CD4-positive, alpha-beta T cell treated with Interleukin-17A for 1 hour (primary cell): ENCODE results near the gene TAF11L14.
"Not testable (repeated sequence)": the region's sequence is repeated elsewhere in the genome, so short reads cannot be mapped to it uniquely, and the experiment has no call there.

ENCODE experiments used
- DNase-seq: peaks from one replicate; pipeline ENCODE4 v3.0.0-alpha.2; 2020

TAF11L14 gene

DNA sequence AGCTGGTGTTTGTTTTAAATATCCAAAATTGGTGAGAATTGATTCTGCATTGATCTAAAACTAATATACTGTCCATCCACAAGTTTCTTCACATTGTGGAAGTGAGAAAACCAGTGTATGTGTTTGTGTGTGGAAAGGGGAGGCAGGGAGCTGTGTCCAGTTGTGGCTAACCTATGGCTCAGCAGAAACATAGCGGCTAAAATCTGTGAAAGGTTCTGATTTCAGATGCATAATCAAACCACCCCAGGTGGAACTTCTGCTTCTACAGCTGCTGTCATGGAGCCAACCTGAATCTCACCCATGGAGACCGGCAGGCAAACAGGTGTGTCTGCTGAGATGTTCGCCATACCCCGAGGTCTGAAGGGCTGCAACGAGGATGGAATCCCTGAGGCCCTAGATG is at the start of gene TAF11L14:
TAF11L14 (plus strand) TSS at position 301 of the 400 bp plus-strand sequence.
- no peak for DNase-seq

DNA sequence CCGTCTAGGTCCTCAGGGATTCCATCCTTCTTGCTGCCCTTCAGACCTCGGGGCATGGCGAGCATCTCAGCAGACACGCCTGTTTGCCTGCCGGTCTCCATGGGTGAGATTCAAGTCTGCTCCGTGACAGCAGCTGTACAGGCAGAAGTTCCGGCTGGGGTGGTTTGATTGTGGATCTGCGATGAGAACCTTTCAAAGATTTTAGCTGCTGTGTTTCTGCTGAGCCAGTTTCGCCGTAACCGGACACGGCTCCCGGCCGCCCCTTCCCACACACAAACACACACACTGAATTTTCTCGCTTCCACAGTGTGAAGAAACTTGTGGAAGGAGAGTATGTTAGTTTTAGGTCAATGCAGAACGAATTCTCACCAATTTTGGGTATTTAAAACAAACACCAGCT is 48.6 kb upstream of the TAF11L14 start, which contains the start of gene TAF11L7:
TAF11L7 (minus strand) TSS at position 101 of the 400 bp plus-strand sequence.
- not testable (repeated sequence) for DNase-seq

DNA sequence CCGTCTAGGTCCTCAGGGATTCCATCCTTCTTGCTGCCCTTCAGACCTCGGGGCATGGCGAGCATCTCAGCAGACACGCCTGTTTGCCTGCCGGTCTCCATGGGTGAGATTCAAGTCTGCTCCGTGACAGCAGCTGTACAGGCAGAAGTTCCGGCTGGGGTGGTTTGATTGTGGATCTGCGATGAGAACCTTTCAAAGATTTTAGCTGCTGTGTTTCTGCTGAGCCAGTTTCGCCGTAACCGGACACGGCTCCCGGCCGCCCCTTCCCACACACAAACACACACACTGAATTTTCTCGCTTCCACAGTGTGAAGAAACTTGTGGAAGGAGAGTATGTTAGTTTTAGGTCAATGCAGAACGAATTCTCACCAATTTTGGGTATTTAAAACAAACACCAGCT is 43.4 kb upstream of the TAF11L14 start, which contains the start of gene TAF11L8:
TAF11L8 (minus strand) TSS at position 101 of the 400 bp plus-strand sequence.
- DNase-seq: not testable (repeated sequence)

DNA sequence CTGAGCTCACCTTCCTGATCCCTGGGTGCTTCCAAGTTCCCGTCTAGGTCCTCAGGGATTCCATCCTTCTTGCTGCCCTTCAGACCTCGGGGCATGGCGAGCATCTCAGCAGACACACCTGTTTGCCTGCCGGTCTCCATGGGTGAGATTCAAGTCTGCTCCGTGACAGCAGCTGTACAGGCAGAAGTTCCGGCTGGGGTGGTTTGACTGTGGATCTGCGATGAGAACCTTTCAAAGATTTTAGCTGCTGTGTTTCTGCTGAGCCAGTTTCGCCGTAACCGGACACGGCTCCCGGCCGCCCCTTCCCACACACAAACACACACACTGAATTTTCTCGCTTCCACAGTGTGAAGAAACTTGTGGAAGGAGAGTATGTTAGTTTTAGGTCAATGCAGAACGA is 40.0 kb upstream of the TAF11L14 start, which contains the start of gene TAF11L9:
TAF11L9 (minus strand) TSS at position 140 of the 400 bp plus-strand sequence.
- not testable (repeated sequence) for DNase-seq

DNA sequence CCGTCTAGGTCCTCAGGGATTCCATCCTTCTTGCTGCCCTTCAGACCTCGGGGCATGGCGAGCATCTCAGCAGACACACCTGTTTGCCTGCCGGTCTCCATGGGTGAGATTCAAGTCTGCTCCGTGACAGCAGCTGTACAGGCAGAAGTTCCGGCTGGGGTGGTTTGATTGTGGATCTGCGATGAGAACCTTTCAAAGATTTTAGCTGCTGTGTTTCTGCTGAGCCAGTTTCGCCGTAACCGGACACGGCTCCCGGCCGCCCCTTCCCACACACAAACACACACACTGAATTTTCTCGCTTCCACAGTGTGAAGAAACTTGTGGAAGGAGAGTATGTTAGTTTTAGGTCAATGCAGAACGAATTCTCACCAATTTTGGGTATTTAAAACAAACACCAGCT is 36.5 kb upstream of the TAF11L14 start, which contains the start of gene TAF11L10:
TAF11L10 (minus strand) TSS at position 101 of the 400 bp plus-strand sequence.
- DNase-seq: not testable (repeated sequence)

DNA sequence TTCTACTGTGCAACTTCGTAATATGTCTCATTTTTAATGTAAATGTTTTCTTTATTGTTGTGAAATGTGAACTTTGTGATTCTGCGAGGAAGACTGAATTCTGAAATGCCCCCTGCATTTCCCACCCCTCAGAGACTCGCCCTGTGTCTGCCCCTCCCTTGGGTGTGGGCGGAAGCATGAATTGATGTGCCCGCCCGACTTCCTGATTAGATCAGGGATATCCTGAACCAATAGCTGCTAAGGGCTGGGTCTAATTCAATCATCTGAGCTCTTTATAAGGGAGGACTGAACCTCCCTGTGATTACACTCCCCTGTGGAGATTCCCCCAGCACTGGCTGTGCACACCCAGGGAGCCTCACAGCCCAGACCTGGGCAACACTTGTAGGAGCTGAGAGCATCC is 30.4 kb upstream of the TAF11L14 start, which contains the start of gene TAF11L11:
TAF11L11 (plus strand) TSS at position 304 of the 400 bp plus-strand sequence.
- not testable (repeated sequence) for DNase-seq

DNA sequence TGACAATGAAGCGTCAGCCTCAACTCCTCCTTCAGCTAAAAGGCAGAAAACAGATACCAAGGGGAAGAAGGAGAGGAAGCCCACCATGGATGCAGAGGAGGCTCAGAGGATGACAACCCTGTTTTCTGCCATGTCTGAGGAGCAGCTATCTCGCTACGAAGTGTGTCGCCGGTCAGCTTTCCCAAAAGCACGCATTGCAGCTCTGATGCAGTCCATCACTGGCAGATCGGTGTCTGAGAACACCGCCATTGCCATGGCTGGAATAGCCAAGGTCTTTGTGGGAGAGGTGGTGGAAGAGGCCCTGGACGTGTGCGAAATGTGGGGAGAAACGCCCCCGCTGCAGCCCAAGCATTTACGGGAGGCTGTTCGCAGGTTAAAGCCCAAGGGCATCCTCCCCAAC is 29.3 kb upstream of the TAF11L14 start:
- no peak for DNase-seq

DNA sequence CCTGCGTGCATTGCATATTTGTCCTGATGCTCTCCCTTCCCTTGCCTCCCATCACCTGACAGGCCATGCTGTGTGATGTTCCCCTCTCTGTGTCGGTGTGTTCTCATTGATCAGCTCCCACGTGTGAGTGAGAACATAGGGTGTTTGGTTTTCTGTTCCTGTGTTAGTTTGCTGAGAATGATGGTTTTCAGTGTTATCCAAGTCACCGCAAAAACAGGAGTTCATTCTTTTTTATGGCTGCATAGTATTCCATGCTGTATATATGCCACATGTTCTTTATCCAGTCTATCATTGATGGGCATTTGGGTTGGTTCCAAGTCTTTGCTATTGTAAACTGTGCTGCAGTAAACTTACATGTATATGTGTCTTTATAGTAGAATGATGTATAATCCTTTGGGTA is 26.8 kb upstream of the TAF11L14 start:
- not testable (repeated sequence) for DNase-seq

DNA sequence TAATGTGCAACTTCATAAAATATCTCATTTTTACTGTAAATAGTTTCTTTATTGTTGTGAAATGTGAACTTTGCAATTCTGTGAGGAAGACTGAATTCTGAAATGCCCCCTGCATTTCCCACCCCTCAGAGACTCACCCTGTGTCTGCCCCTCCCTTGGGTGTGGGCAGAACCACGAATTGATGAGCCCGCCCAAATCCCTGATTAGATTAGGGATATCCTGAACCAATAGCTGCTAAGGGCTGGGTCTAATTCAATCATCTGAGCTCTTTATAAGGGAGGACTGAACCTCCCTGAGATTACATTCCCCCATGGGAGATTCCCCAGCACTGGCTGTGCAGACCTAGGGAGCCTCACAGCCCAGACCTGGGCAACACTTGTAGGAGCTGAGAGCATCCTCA is 24.2 kb upstream of the TAF11L14 start, which contains the start of gene TAF11L12:
TAF11L12 (plus strand) TSS at position 301 of the 400 bp plus-strand sequence.
- not testable (repeated sequence) for DNase-seq

DNA sequence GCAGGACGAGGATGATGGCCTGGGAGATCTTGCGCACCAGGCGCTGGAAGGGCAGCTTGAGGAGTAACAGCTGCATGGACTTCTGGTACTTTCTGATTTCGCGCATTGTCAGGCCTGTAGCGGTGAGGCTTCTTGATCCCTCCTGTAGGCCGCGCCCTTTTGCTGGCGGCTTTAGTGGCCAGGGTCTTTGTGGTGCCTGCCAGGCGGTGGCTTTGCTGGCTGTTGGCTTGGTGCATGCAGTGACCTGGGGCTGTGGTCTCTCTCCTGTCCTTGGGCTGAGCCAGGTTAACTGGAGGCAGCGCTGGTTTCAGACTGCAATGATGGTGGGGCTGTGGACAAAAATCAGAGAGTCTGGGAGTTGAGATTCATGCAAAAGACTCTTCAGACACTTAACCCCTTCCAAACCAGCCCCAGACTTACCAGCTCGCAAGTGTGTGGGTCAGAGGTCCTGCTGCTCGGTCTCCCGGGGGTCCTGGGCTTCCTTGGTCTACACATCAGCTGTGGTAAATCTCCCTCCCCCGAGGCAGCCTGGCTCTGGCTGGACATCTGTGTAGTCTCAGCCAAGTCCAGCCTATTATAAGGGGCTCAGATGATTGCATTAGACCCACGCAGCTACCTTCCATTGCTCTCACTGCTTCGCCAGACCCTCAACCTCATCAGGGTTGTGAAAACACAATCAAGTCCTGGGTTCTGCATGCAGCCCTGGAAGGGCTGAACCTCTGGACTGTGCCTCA is 19.2 kb upstream of the TAF11L14 start:
- DNase-seq: no peak

DNA sequence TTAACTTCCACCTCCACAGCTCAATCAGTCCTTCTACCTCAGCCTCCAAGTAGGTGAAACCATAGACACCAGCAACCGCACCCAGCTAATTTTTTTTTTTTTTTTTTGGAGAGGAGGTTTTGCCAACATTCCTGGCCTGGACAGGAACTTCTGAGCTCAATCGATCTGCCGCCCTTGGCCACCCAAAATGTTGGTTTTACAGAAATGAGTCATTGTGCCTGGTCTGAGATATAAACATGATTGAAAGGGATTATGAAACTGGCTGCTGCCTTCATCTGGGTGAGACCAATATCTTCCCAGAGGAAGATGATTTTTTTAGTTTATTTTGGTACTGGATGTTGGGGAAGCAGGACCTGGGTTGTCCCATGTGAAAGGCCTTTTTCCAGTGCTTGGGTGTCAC is 14.9 kb upstream of the TAF11L14 start:
- DNase-seq: no peak

DNA sequence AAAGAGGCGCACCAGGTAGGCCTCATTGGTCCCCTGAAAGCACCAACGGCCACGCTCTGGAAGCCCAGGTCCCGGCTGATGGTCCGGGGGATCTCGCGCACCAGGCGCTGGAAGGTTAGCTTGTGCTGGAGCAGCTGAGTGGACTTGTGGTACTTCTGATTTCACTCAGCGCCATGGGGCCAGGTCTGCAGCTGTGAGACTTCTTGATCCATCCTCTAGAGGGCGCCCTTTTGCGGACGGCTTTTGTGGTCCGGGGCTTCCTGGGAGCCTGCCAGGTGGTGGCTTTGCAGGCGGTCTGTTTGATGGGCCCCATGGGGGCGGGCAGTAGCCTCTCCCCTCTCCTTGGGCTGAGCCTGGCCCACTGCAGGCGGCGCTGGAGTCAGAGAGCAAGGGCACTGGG is 13.6 kb upstream of the TAF11L14 start:
- no peak for DNase-seq

DNA sequence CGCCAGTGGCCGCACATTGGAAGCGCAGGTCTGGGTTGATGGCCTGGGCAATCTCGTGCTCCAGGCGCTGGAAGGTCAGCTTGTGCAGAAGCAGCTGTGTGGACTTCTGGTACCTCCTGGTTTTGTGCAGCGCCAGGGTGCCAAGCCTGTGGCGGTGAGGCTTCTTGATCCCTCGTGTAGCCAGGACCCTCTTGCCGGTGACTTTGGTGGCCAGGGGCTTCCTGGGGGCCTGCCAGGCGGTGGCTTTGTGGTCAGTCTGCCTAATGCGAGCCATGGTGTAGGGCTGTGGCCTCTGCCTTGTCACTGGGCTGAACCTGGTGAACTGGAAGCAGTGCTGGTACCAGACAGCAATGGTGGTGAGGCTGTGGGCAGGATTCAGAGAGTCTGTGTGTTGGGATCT is 8.6 kb upstream of the TAF11L14 start:
- no peak for DNase-seq

DNA sequence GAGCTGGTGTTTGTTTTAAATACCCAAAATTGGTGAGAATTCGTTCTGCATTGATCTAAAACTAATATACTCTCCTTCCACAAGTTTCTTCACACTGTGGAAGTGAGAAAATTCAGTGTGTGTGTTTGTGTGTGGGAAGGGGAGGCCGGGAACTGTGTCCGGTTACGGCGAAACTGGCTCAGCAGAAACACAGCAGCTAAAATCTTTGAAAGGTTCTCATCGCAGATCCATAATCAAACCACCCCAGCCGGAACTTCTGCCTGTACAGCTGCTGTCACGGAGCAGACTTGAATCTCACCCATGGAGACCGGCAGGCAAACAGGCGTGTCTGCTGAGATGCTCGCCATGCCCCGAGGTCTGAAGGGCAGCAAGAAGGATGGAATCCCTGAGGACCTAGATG is 2.5 kb upstream of the TAF11L14 start, which contains the start of gene TAF11L13:
TAF11L13 (plus strand) TSS at position 301 of the 400 bp plus-strand sequence.
- not testable (repeated sequence) for DNase-seq

DNA sequence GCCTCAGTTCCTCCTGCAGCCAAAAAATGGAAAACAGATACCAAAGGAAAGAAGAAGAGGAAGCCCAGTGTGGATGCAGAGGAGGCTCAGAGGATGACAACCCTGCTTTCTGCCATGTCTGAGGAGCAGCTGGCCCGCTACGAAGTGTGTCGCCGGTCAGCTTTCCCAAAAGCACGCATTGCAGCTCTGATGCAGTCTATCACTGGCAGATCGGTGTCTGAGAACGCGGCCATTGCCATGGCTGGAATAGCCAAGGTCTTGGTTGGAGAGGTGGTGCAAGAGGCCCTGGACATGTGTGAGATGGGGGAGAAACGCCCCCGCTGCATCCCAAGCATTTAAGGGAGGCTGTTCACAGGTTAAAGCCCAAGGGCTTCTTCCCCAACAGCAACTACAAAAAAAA is 15.0 kb downstream of the TAF11L14 start:
- DNase-seq: not testable (repeated sequence)

DNA sequence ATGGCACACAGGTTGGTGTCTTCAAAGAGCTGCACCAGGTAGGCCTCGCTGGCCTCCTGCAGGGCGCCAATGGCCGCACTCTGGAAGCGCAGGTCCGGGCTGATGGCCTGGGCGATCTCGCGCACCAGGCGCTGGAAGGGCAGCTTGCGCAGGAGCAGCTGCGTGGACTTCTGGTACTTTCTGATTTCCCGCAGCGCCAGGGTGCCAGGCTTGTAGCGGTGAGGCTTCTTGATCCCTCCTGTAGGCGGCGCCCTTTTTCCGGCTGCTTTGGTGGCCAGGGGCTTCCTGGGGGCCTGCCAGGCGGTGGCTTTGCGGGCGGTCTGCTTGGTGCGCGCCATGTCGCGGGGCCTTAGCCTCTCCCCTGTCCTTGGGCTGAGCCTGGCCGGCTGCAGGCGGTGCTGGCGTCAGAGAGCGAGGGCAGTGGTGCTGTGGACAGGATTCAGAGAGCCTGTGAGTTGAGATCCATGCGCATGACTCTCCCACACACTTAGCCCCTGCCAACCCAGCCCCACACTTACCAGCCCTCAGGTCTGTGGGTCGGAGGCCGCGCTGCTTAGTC is 21.0 kb downstream of the TAF11L14 start:
- not testable (repeated sequence) for DNase-seq

DNA sequence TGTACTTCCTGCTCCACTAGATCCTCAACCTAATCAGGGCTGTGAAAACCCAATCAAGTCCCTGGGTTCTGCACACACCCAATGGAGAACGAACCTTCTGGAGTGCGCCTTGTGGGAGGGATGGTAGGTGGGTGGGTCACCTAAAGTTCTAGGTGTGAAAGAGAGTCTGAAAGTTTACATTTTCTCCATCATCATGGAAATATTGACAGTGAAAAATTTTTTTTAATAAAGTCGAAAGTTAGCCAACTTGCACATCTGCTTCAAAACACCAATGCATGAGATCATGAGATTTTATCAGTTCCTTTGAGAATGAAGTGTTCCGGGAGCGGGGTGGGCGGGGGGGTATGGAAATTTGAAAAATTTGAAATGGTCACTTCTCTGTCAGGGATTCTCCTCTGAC is 21.7 kb downstream of the TAF11L14 start:
- DNase-seq: no peak

DNA sequence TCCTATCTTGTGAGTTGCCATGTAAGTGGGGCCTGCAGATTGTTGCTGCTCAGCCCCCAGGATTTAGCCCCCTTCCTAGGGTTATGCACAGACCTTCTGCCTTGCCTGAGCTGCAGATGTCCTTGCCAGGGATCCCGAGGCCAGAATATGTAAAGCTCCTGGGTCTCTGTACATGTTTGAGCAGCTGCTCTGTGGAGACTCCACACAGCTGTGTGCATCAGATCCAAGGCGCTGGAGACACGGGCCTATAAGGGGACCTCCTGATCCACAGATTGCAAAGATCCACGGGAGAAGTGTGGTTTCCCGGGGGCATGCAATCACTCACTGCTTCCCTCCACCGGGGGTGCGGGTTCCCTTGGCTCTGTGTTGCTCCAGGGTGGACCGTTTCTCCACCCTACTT is 28.9 kb downstream of the TAF11L14 start:
- no peak for DNase-seq

DNA sequence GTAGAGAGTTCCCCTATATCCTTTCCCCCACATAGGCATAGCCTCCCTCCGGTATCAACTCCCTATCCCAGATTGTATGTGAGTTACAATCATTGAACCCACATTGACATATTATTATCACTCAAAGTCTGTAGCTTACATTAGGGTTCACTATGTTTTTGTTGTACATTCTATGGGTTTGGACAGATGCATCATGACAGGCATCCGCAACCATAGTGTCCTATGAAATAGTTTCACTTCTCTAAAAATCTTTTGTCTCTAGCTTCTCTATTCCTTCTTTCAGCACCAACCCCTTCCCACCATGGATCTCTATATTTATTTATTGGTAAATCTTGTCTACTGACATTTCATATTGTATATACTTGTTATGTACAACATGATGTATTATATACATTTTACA is 31.6 kb downstream of the TAF11L14 start:
- DNase-seq: no peak

DNA sequence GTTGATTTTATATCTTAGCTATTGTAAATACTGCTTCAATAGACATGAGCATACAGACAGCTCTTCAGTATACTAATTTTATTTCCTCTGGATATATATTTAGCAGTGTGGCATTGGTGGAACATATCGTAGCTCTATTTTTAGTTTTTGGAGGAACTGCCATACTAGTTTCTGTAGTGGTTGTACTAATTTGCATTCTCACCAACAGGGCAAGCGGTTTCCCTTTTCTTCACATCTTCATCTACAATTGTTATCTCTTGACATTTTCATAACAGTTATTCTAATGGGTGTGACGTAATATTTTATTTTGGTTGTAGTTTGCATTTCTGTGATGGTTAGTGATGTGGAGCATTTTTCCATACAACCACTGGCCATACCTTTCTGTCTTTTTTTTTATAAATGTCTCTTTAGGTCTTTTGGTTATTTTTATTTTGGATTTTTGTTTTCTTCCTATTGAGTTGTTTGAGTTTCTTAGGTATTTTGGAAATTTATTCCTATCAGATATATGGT is 32.5 kb downstream of the TAF11L14 start:
- no peak for DNase-seq

DNA sequence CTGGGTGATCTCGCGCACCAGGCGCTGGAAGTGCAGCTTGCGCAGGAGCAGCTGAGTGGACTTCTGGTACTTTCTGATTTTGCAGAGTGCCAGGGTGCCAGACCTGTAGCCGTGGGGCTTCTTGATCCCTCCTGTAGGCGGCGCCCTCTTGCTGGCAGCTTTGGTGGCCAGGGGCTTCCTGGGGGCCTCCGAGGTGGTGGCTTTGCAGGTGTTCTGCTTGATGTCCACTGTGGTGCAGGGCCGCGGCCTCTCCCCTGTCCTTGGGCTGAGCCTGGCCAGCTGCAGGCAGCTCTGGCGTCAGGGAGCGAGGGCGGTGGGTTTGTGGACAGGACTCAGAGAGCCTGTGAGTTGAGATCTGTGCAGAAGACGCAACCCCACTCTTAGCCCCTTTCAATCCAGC is 36.1 kb downstream of the TAF11L14 start:
- no peak for DNase-seq

DNA sequence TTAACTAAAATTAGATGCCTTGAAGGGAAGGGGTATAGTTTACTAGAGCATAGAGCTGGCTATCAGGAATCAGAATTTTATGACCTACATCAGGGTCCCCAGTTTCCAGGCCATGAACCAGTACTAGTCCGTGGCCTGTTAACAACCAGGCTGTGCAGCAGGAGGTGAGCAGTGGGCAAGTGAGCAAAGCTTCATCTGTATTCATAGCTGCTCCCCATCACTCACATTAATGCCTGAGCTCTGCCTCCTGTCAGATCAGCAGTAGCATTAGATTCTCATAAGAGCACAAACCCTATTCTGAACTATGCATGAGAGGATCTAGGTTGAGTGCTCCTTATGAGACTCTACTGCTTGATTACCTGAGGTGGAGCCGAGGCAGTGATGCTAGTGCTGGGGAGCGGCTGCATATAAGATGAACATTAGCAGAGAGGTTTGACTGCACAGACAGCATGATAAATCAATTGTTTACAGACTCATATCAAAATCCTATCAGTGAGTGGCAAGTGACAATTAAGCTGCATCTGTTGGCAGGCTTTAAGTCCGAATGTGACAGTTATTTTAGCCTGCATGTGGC is 44.6 kb downstream of the TAF11L14 start:
- no peak for DNase-seq

DNA sequence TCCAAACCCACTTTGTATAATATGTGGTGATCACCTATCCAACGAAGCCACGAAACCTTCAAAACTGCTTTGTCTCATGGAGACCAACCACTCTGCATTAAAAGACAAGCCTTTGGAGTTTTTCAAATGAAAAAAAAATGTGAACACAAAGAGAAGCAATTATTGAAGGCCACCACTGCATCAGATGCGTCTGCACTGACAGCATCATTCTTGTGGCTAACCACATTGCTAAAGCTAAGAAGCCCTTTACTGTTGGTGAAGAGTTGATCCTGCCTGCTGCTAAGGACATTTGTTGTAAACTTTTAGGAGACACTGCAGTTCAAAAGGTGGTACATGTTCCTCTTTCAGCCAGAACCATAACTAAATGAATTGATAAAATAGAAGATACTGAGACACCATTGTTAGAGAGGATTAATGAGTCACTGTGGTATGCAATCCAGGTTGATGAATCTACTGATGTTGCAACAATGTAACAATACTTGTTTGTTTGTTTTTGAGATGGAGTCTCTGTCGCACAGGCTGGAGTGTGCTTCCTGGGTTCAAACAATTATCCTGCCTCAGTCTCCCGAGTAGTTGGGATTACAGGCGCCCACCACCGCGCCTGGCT is 45.4 kb downstream of the TAF11L14 start:
- no peak for DNase-seq
